T-helper 1 cell treated with Interleukin-12 subunit alpha and Interleukin-12 subunit beta and Interleukin-4 antibody, amounts not matched to agents 30 μg/mL and 1 μg/mL, for 36 hours (primary cell): ENCODE data around the gene CARD10.
"Not testable (repeated sequence)": the region's sequence is repeated elsewhere in the genome, so short reads cannot be mapped to it uniquely, and the experiment has no call there.

ENCODE experiments used
- H3K27ac Mint-ChIP-seq: one replicate; pipeline ENCODE4 v1.8.0; 2021; ENCODE audit warnings: mild to moderate bottlenecking, mixed read lengths
- H3K27me3 Mint-ChIP-seq: one replicate; pipeline ENCODE4 v1.8.0; 2021; ENCODE audit warnings: low read depth, mixed read lengths
- H3K36me3 Mint-ChIP-seq: one replicate; pipeline ENCODE4 v1.8.0; 2021; ENCODE audit warnings: low read depth, mixed read lengths
- H3K4me1 Mint-ChIP-seq: one replicate; pipeline ENCODE4 v1.8.0; 2021; ENCODE audit warnings: low read depth, mixed read lengths
- H3K4me3 Mint-ChIP-seq: one replicate; pipeline ENCODE4 v1.8.0; 2021; ENCODE audit warnings: mild to moderate bottlenecking, moderate library complexity, mixed read lengths
- H3K9me3 Mint-ChIP-seq: one replicate; pipeline ENCODE4 v1.8.0; 2021; ENCODE audit warnings: mixed read lengths

CARD10 gene

DNA sequence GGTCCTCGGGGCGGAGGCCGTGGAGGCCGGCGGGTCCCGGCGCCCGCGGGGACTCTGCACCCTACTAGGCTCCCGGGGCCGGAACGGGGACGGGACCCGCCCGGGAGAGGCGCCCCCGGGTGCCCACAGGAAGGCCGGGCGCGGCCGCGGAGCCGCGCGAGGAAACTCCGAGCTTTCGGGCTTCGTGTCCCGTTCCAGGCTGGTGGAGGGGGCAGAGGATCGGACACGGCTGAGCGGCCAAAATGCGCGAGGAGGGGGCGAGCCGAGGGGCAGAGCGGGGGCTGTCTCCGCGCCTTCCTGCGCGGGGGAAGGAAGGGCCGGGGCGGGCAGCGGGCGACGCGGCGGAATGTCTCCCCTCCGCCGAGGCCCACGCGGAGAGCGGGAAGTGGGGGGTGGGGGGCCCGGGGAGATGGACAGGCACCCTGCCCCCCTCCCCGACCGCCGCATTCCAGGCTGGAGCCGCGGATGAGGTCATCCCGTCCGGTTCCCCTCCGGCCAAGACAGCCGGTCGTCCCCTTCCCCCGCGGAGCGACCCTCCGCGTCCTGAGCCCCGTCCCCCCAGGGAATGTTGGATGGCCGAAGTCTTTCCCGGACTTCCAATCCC, 41.5 kb upstream of the CARD10 start:
- Mint-ChIP-seq H3K4me3 (peak overlapping the region; percentile 71), H3K27me3 (peaks cover 78% of the 10 kb centered on the region), H3K27ac (no peak overlapping the region), H3K9me3 (no peaks in the 10 kb centered on the region), H3K4me1 (peaks cover 21% of the 10 kb centered on the region), H3K36me3 (peaks cover 2% of the 10 kb centered on the region)

- Mint-ChIP-seq H3K9me3 (no peaks in the 10 kb centered on the region), H3K27me3 (peaks cover 84% of the 10 kb centered on the region), H3K4me3 (peak within 1 kb of the TSS; percentile 71), H3K36me3 (peaks cover 2% of the 10 kb centered on the region), H3K4me1 (peaks cover 21% of the 10 kb centered on the region), H3K27ac (peak within 1 kb of the TSS; percentile 49)
Measured at GRCh38 chr22:37559901-37560607, 40.8 kb upstream of the CARD10 start, which contains the start of gene CDC42EP1. Gene CDC42EP1 (plus strand): TSS chr22:37560480. CDS start chr22:37566350, 5,870 bp downstream.

- H3K27ac Mint-ChIP-seq = no peak overlapping the region
- H3K4me3 Mint-ChIP-seq = peak overlapping the region; percentile 14
- H3K27me3 Mint-ChIP-seq = peaks cover 82% of the 10 kb centered on the region
- peaks cover 21% of the 10 kb centered on the region for H3K4me1 Mint-ChIP-seq
- no peaks in the 10 kb centered on the region for H3K9me3 Mint-ChIP-seq
- peaks cover 2% of the 10 kb centered on the region for H3K36me3 Mint-ChIP-seq
Measured at GRCh38 chr22:37559521-37559900, 40.3 kb upstream of the CARD10 start.

DNA sequence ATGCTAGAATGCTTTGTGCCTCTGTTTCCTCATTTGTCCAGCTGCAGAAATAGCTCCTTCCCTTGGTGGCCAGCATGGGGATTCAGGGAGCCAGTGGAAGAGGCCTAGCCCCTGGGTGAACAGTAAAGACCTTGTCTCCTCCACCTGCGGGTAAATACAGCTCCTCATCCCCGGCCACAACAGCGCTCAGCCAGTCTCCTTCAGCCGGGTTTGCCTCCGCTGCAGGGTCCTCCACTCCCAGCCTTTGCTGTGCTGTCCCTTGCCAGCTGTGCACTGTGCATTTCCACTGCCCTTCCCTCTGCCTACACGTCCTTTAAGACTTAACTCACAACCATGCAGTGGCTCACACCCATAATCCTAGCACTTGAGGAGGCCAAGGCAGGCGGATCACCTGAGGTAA, 39.6 kb upstream of the CARD10 start:
- H3K4me3 Mint-ChIP-seq = no peak overlapping the region

DNA sequence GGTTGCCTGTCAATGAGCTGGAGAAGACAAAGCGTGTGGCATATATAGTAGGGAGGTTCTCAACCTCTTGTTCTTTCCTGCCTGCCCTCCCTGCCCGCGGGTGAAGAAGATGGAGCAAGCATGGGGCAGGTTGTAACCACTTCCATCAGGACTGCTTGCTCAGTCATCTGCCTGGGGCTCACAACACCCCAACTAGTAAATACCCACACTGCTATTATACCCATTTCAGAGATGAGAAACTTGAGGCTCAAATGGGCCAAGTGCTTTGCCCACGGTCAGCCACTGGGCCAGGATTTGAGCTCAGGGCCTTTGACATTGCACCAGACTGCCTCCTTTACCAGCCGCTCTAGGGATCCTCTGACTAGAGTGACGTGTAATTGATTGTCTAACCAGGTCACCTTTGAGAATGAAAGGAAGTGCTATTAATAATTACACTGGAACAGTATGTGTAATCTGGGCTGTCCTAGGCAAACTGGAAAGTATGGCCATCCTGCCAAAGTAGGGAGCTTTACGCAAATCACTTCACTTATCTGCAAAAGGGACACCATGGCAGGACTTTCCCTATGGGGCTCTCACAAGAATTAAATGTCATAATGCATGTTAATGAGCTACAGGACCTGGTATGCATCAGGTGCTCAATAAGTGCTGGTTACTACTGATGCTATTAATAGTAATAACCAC, 38.2 kb upstream of the CARD10 start:
- Mint-ChIP-seq H3K4me1 (peaks cover 14% of the 10 kb centered on the region), H3K4me3 (no peak overlapping the region), H3K27ac (no peak overlapping the region), H3K36me3 (peaks cover 2% of the 10 kb centered on the region), H3K9me3 (no peaks in the 10 kb centered on the region), H3K27me3 (peaks cover 73% of the 10 kb centered on the region)

More for the DNA sequence above, 39.6 kb upstream of the CARD10 start:
- Mint-ChIP-seq H3K4me1 (peaks cover 19% of the 10 kb centered on the region), H3K27ac (no peak overlapping the region), H3K36me3 (peaks cover 2% of the 10 kb centered on the region), H3K27me3 (peaks cover 79% of the 10 kb centered on the region), H3K9me3 (no peaks in the 10 kb centered on the region)

DNA sequence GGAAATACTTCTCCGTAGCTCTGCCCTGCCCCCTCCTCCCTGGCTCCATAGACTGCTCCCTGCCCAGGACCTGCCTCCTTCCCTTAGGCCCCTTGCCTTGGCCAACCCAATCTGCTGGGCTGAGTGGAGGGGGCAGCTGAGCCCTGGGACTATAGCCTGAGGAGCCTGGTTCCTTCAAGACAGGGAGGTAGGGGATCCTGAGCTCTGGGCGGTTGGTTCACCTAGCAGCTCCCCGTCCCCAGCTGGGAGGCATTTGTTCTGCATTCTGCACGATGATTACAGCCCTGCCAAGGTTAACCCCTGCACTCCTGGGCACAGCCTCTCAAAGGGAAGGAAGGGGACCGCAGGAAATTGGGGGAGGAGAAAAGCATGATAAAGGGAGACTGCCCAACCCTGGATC, 37.5 kb upstream of the CARD10 start:
- Mint-ChIP-seq H3K9me3 (no peaks in the 10 kb centered on the region), H3K4me3 (no peak overlapping the region), H3K27me3 (peaks cover 67% of the 10 kb centered on the region), H3K4me1 (peaks cover 7% of the 10 kb centered on the region), H3K27ac (no peak overlapping the region), H3K36me3 (peaks cover under 1% of the 10 kb centered on the region)

GRCh38 chr22:37555029-37555428, 35.8 kb upstream of the CARD10 start:
- no peak overlapping the region for H3K4me3 Mint-ChIP-seq
- H3K4me1 Mint-ChIP-seq = peaks cover 4% of the 10 kb centered on the region
- peaks cover 69% of the 10 kb centered on the region for H3K27me3 Mint-ChIP-seq
- H3K9me3 Mint-ChIP-seq = no peaks in the 10 kb centered on the region
- no peak overlapping the region for H3K27ac Mint-ChIP-seq
- no peaks in the 10 kb centered on the region for H3K36me3 Mint-ChIP-seq

DNA sequence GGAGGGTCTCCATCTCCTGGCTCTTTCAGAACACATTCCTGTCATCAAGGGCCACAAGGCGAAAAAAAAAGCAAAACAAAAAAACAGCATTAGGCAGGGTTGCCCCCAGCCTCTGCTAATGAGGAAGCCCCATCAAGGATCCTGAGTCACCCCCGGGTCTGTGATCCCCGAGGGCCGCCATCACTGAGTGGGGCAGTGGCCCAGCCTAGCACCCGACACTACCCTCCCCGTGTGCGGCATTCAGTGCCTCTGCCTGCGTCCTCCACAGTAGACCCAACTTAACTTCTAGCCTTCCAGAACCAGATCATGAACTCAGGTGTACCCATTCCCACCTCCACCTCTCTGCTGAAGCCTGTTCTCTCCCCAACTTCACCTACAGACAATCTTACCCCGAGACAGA, 34.5 kb upstream of the CARD10 start:
- no peak overlapping the region for H3K4me3 Mint-ChIP-seq
- no peaks in the 10 kb centered on the region for H3K36me3 Mint-ChIP-seq
- H3K4me1 Mint-ChIP-seq = peaks cover 4% of the 10 kb centered on the region
- H3K9me3 Mint-ChIP-seq = no peaks in the 10 kb centered on the region
- no peak overlapping the region for H3K27ac Mint-ChIP-seq
- H3K27me3 Mint-ChIP-seq = peaks cover 56% of the 10 kb centered on the region

GRCh38 chr22:37552524-37553163, 33.4 kb upstream of the CARD10 start:
- no peak overlapping the region for H3K27ac Mint-ChIP-seq
- no peaks in the 10 kb centered on the region for H3K9me3 Mint-ChIP-seq

GRCh38 chr22:37551981-37552380, 32.8 kb upstream of the CARD10 start:
- Mint-ChIP-seq H3K4me1 (peaks cover 3% of the 10 kb centered on the region), H3K9me3 (no peaks in the 10 kb centered on the region), H3K27me3 (peaks cover 41% of the 10 kb centered on the region), H3K36me3 (no peaks in the 10 kb centered on the region), H3K4me3 (no peak overlapping the region), H3K27ac (no peak overlapping the region)

More at GRCh38 chr22:37552524-37553163, 33.4 kb upstream of the CARD10 start:
- peaks cover 47% of the 10 kb centered on the region for H3K27me3 Mint-ChIP-seq
- no peaks in the 10 kb centered on the region for H3K36me3 Mint-ChIP-seq
- no peak overlapping the region for H3K4me3 Mint-ChIP-seq
- H3K4me1 Mint-ChIP-seq = peaks cover 4% of the 10 kb centered on the region

- H3K4me3 Mint-ChIP-seq, H3K27ac Mint-ChIP-seq, H3K36me3 Mint-ChIP-seq, H3K4me1 Mint-ChIP-seq, H3K9me3 Mint-ChIP-seq: not testable (repeated sequence)
- H3K27me3 Mint-ChIP-seq = peaks cover 32% of the 10 kb centered on the region
Measured at GRCh38 chr22:37550921-37551320, 31.7 kb upstream of the CARD10 start.

GRCh38 chr22:37549704-37550059, 30.5 kb upstream of the CARD10 start:
- Mint-ChIP-seq H3K27me3 (peaks cover 23% of the 10 kb centered on the region), H3K9me3 (no peaks in the 10 kb centered on the region)

GRCh38 chr22:37547251-37547741, 28.1 kb upstream of the CARD10 start:
- no peaks in the 10 kb centered on the region for H3K9me3 Mint-ChIP-seq
- H3K36me3 Mint-ChIP-seq = no peaks in the 10 kb centered on the region
- peaks cover 11% of the 10 kb centered on the region for H3K27me3 Mint-ChIP-seq
- peak overlapping the region; percentile 41 for H3K27ac Mint-ChIP-seq
- H3K4me3 Mint-ChIP-seq = no peak overlapping the region
- peaks cover 6% of the 10 kb centered on the region for H3K4me1 Mint-ChIP-seq

More at GRCh38 chr22:37549704-37550059, 30.5 kb upstream of the CARD10 start:
- peaks cover 6% of the 10 kb centered on the region for H3K4me1 Mint-ChIP-seq
- H3K36me3 Mint-ChIP-seq = no peaks in the 10 kb centered on the region
- no peak overlapping the region for H3K27ac Mint-ChIP-seq
- H3K4me3 Mint-ChIP-seq = no peak overlapping the region

GRCh38 chr22:37546437-37547250, 27.4 kb upstream of the CARD10 start:
- no peaks in the 10 kb centered on the region for H3K36me3 Mint-ChIP-seq
- no peaks in the 10 kb centered on the region for H3K9me3 Mint-ChIP-seq
- peaks cover 12% of the 10 kb centered on the region for H3K4me1 Mint-ChIP-seq
- no peak overlapping the region for H3K27ac Mint-ChIP-seq
- no peak overlapping the region for H3K4me3 Mint-ChIP-seq
- H3K27me3 Mint-ChIP-seq = peaks cover 9% of the 10 kb centered on the region
